HG03342 (cell line): ENCODE results near the gene VSNL1.

ENCODE experiments used
- ATAC-seq: cut with Tn5 transposase; IDR thresholded peaks from one replicate; pipeline ENCODE4 v1.9.1; 2021; ENCODE audit warnings: mild to moderate bottlenecking, moderate library complexity; ENCODE audit not compliant: unreplicated experiment

Gene VSNL1

GRCh38 chr2:17540093-17540812, at the start of gene VSNL1:
Gene VSNL1 (plus strand): TSS chr2:17540696. CDS start chr2:17592075, 51,379 bp downstream.
- no peak for ATAC-seq

GRCh38 chr2:17495590-17495989, 44.9 kb upstream of the VSNL1 start:
- ATAC-seq: no peak

- ATAC-seq: no peak
Observed at GRCh38 chr2:17497718-17498117, 42.8 kb upstream of the VSNL1 start.

GRCh38 chr2:17506736-17507616, 33.5 kb upstream of the VSNL1 start:
- no peak for ATAC-seq

GRCh38 chr2:17515652-17516051, 24.8 kb upstream of the VSNL1 start:
- peak; percentile 35 for ATAC-seq

- peak; percentile 27 for ATAC-seq
Observed at GRCh38 chr2:17517481-17518211, 22.9 kb upstream of the VSNL1 start.

GRCh38 chr2:17518212-17519154, 22.0 kb upstream of the VSNL1 start, which contains the start of gene RAD51AP2:
Gene RAD51AP2 (minus strand): TSS chr2:17518440. CDS start chr2:17518415, 25 bp downstream.
- ATAC-seq: peak; percentile 84

GRCh38 chr2:17519486-17519885, 21.0 kb upstream of the VSNL1 start:
- no peak for ATAC-seq

- no peak for ATAC-seq
Observed at GRCh38 chr2:17520761-17521160, 19.7 kb upstream of the VSNL1 start.

GRCh38 chr2:17521621-17522020, 18.9 kb upstream of the VSNL1 start:
- ATAC-seq: no peak

GRCh38 chr2:17522303-17522702, 18.2 kb upstream of the VSNL1 start:
- ATAC-seq: no peak

- no peak for ATAC-seq
Observed at GRCh38 chr2:17529771-17530170, 10.7 kb upstream of the VSNL1 start.

GRCh38 chr2:17533546-17533945, 7.0 kb upstream of the VSNL1 start:
- no peak for ATAC-seq

GRCh38 chr2:17536416-17536815, 4.1 kb upstream of the VSNL1 start:
- no peak for ATAC-seq

GRCh38 chr2:17538022-17538843, 2.3 kb upstream of the VSNL1 start:
- peak; percentile 37 for ATAC-seq

- ATAC-seq: peak; percentile 59
Observed at GRCh38 chr2:17538844-17539554, 1.5 kb upstream of the VSNL1 start.

GRCh38 chr2:17539611-17540092, 844 bp upstream of the VSNL1 start:
- no peak for ATAC-seq

GRCh38 chr2:17540813-17541530, 476 bp downstream of the VSNL1 start:
- ATAC-seq: no peak
